A549 treated with AZD2906 at 1 μM for 4 hours (cell line): ENCODE data around the gene RHOH. TPM values are rescaled to one million over a fixed set of nuclear protein-coding genes. Genes with fewer than 3 reads are reported as not detected.

ENCODE experiments used
- total RNA-seq: library from RNA; stranded (reverse); fragments of 200-300 nt; extraction: Qiagen RNA extraction; gene quantifications from 5 replicates; pipeline ENCODE4 v1.2.3, GENCODE V29; 2022

Gene RHOH, protein sequence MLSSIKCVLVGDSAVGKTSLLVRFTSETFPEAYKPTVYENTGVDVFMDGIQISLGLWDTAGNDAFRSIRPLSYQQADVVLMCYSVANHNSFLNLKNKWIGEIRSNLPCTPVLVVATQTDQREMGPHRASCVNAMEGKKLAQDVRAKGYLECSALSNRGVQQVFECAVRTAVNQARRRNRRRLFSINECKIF
- total RNA-seq, result 0.10 to 0.28 TPM (median 0.17 TPM) in 5 replicates

DNA sequence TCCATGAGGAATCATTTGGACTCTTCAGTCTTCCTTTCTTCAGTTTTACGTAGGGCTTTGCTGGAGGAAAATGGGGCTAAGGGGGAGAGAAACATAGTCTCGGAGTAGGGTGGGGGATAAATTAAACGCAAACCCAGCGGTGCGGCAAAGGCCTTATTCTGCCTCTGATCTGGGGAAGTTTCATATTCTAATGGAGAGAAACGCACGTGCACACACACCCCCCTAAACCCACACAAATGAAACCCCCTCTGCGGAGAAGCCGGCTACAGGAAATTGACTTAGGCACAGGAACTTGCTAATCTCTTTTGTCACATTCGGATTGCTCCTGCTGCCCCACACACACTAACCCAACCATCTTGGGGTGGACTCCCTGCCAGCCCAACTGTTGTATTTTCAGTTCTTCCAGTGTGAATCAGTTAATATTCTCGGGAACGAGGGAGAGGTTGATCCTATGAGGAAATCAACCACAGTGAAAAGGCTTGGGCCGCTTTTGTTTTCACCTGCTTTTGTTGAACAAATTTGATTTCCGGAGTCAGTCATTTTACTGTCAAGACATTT, at the start of gene RHOH:
Gene RHOH (plus strand): TSS at position 308 of the 558 bp plus-strand sequence. CDS start 46,356 bp downstream, outside the sequence.

Other genes with a start within 250 kb of the RHOH start
- gene PDS5A, start 219.1 kb upstream of the RHOH start, total RNA-seq, result 23.0 to 29.4 TPM (median 27.1 TPM) in 5 replicates
- gene N4BP2, start 140.2 kb upstream of the RHOH start, total RNA-seq, result 2.0 to 4.1 TPM (median 2.6 TPM) in 5 replicates
- gene CHRNA9, start 138.3 kb downstream of the RHOH start, total RNA-seq, result 0.98 to 1.6 TPM (median 1.2 TPM) in 5 replicates